H1 (cell line): ENCODE measurements around the gene GPR15. TPM values are rescaled to one million over a fixed set of nuclear protein-coding genes. Genes with fewer than 3 reads are reported as not detected.

Source experiments
- CTCF ChIA-PET: fragments of 300-600 bp; sonication (Branson Sonifier 250); formaldehyde crosslinking; loops from one replicate; lab custom pipeline; 2021; ENCODE audit not compliant: partially characterized antibody; lab: Charles Lee
- POLR2A ChIA-PET: fragments of 300-600 bp; sonication (Branson Sonifier 250); formaldehyde crosslinking; loops from one replicate; lab custom pipeline; 2021; ENCODE audit warnings: inconsistent platforms; ENCODE audit not compliant: partially characterized antibody; lab: Charles Lee
- DNase-seq, 2 experiments: peaks; one replicate each; pipeline versions ENCODE4 v3.0.0 to v3.0.0-alpha.2; 2010 to 2022; ENCODE audit warnings: low spot score in 2 of 2, low read depth in 1 of 2, mixed read lengths in 1 of 2
- FAIRE-seq: peaks from 2 replicates; lab custom pipeline; 2011; peaks lifted over from hg19 to GRCh38; lab: Jason Lieb, UNC
- H2AFZ ChIP-seq: 2 replicates; pipeline ENCODE4 v1.8.1; 2012; ENCODE audit warnings: low read length, inconsistent platforms
- H2AK5ac ChIP-seq: 2 replicates; pipeline ENCODE4 v1.6.1; 2013; ENCODE audit warnings: low read depth, low read length
- H2BK120ac ChIP-seq: replicated peaks from 2 replicates; pipeline ENCODE3; 2013; ENCODE audit warnings: low read depth, low read length, inconsistent platforms
- H2BK12ac ChIP-seq: 2 replicates; pipeline ENCODE4 v1.6.1; 2013; ENCODE audit warnings: low read depth, low read length
- H2BK15ac ChIP-seq: 2 replicates; pipeline ENCODE4 v1.6.1; 2013; ENCODE audit warnings: low read length
- H2BK20ac ChIP-seq: 2 replicates; pipeline ENCODE4 v1.6.1; 2013; ENCODE audit warnings: low read length
- H2BK5ac ChIP-seq: 2 replicates; pipeline ENCODE4 v1.6.1; 2013; ENCODE audit warnings: low read depth, low read length
- H3K14ac ChIP-seq: 2 replicates; pipeline ENCODE4 v1.6.1; 2013; ENCODE audit warnings: inconsistent platforms; ENCODE audit not compliant: insufficient read length
- H3K18ac ChIP-seq: 2 replicates; pipeline ENCODE4 v1.6.1; 2013; ENCODE audit warnings: low read length; ENCODE audit errors: extremely low read depth
- H3K23ac ChIP-seq: 2 replicates; pipeline ENCODE4 v1.6.1; 2013; ENCODE audit warnings: inconsistent platforms; ENCODE audit not compliant: insufficient read length
- H3K23me2 ChIP-seq: 2 replicates; pipeline ENCODE4 v1.6.1; 2013; ENCODE audit warnings: low read depth, low read length
- H3K27ac ChIP-seq: 2 replicates; pipeline ENCODE4 v1.6.1; 2011; ENCODE audit warnings: low read depth, low read length, inconsistent platforms
- H3K27me3 ChIP-seq, 4 experiments: replicated peaks in 1 of 4; 1 replicate in 1 of 4; 2 replicates in 3 of 4; pipeline versions ENCODE4 v1.6.1 to v1.8.1; 2011 to 2013; ENCODE audit warnings: low read length in 3 of 4, mild to moderate bottlenecking in 3 of 4, inconsistent platforms in 2 of 4, mixed read lengths in 2 of 4, moderate library complexity in 1 of 4; ENCODE audit not compliant: control insufficient read depth in 3 of 4, insufficient read depth in 3 of 4; ENCODE audit errors: extremely low read depth in 1 of 4
- H3K36me3 ChIP-seq, 4 experiments: 2 replicates each; pipeline versions ENCODE4 v1.6.1 to v1.8.1; 2011 to 2013; ENCODE audit warnings: mild to moderate bottlenecking in 4 of 4, low read length in 3 of 4, moderate library complexity in 2 of 4, control low read depth in 1 of 4, inconsistent platforms in 1 of 4; ENCODE audit not compliant: insufficient read depth in 4 of 4, control insufficient read depth in 2 of 4
- H3K4ac ChIP-seq: replicated peaks from 2 replicates; pipeline ENCODE3; 2013; ENCODE audit warnings: low read length, low read depth, mixed read lengths, inconsistent platforms; ENCODE audit not compliant: insufficient read length
- H3K4me1 ChIP-seq, 4 experiments: replicated peaks in 1 of 4; 1 replicate in 1 of 4; 2 replicates in 3 of 4; pipeline versions ENCODE4 v1.6.1 to v1.8.1; 2011 to 2013; ENCODE audit warnings: low read length in 3 of 4, inconsistent platforms in 2 of 4, mixed read lengths in 1 of 4; ENCODE audit not compliant: insufficient read depth in 4 of 4, control insufficient read depth in 3 of 4
- H3K4me2 ChIP-seq, 2 experiments: 2 replicates each; pipeline versions ENCODE4 v1.6.1 to v1.8.1; 2011 to 2013; ENCODE audit warnings: low read depth in 2 of 2, low read length in 2 of 2, control low read depth in 1 of 2, inconsistent platforms in 1 of 2, mild to moderate bottlenecking in 1 of 2; ENCODE audit not compliant: insufficient read depth in 1 of 2
- H3K4me3 ChIP-seq, 4 experiments: fragments of 200-600, 300-600 bp in 1 of 4; sonication (generic), shearing (Covaris generic), sonication (Bioruptor Twin) in 1 of 4; 2 replicates each; pipeline versions ENCODE4 v1.5.1 to v1.8.1; 2011 to 2016; ENCODE audit warnings: low read length in 4 of 4, low read depth in 3 of 4, control low read depth in 2 of 4, inconsistent platforms in 2 of 4, mild to moderate bottlenecking in 2 of 4, mixed read lengths in 1 of 4, moderate library complexity in 1 of 4; ENCODE audit not compliant: insufficient read depth in 2 of 4; ENCODE audit errors: extremely low read depth in 1 of 4
- H3K56ac ChIP-seq: replicated peaks from 2 replicates; pipeline ENCODE3; 2013; ENCODE audit warnings: low read depth, mild to moderate bottlenecking, mixed read lengths, low read length, inconsistent platforms; ENCODE audit not compliant: insufficient read length
- H3K79me1 ChIP-seq: 2 replicates; pipeline ENCODE4 v1.6.1; 2013; ENCODE audit warnings: low read depth, low read length, control low read depth
- H3K79me2 ChIP-seq, 2 experiments: 2 replicates each; pipeline versions ENCODE4 v1.6.1 to v1.8.1; 2012 to 2013; ENCODE audit warnings: low read length in 2 of 2, mild to moderate bottlenecking in 2 of 2, inconsistent platforms in 1 of 2; ENCODE audit not compliant: insufficient read depth in 2 of 2, control insufficient read depth in 1 of 2
- H3K9ac ChIP-seq, 4 experiments: replicated peaks in 1 of 4; 1 replicate in 1 of 4; 2 replicates in 3 of 4; pipeline versions ENCODE4 v1.6.1 to v1.8.1; 2011 to 2013; ENCODE audit warnings: low read depth in 3 of 4, low read length in 3 of 4, control low read depth in 2 of 4, mild to moderate bottlenecking in 2 of 4, moderate library complexity in 2 of 4, inconsistent platforms in 1 of 4; ENCODE audit errors: extremely low read depth in 1 of 4
- H3K9me3 ChIP-seq, 2 experiments: 2 replicates each; pipeline versions ENCODE4 v1.6.1 to v1.8.1; 2012 to 2013; ENCODE audit warnings: mild to moderate bottlenecking in 2 of 2, moderate library complexity in 2 of 2, control low read depth in 1 of 2, inconsistent platforms in 1 of 2, low read depth in 1 of 2, low read length in 1 of 2, mixed read lengths in 1 of 2; ENCODE audit not compliant: insufficient read depth in 2 of 2
- H4K20me1 ChIP-seq, 2 experiments: replicated peaks in 1 of 2; 2 replicates each; pipeline versions ENCODE3 to v1.8.1; 2011 to 2013; ENCODE audit warnings: inconsistent platforms in 2 of 2, low read length in 2 of 2, mild to moderate bottlenecking in 1 of 2; ENCODE audit not compliant: insufficient read depth in 2 of 2, control insufficient read depth in 1 of 2
- H4K5ac ChIP-seq: 2 replicates; pipeline ENCODE4 v1.6.1; 2013; ENCODE audit warnings: low read length, low read depth, mixed read lengths, inconsistent platforms; ENCODE audit not compliant: insufficient read length
- H4K8ac ChIP-seq: 2 replicates; pipeline ENCODE4 v1.8.0; 2013; ENCODE audit warnings: mild to moderate bottlenecking, moderate library complexity, low read length, inconsistent platforms; ENCODE audit not compliant: insufficient read depth; ENCODE audit errors: extremely low read depth
- H4K91ac ChIP-seq: replicated peaks from 2 replicates; pipeline ENCODE3; 2013; ENCODE audit warnings: low read length, mixed read lengths, inconsistent platforms; ENCODE audit not compliant: insufficient read length
- BCL11A ChIP-seq, 2 experiments: IDR thresholded peaks; one replicate each; pipeline ENCODE4 v1.6.1; 2011; ENCODE audit warnings: low read depth in 2 of 2, low read length in 2 of 2, mild to moderate bottlenecking in 2 of 2
- BRCA1 ChIP-seq: IDR thresholded peaks from 2 replicates; pipeline ENCODE4 v1.6.1; 2012; ENCODE audit warnings: low read depth, low read length, improper control_type of control experiment
- CBX5 ChIP-seq: fragments of 300-800, 300-1000 bp; sonication (generic); IDR thresholded peaks from 2 replicates; pipeline ENCODE4 v1.7.1; 2016; ENCODE audit warnings: antibody characterized with exemption, low read length, low read depth
- CTBP2 ChIP-seq: IDR thresholded peaks from 2 replicates; pipeline ENCODE4 v1.7.0; 2011; ENCODE audit warnings: borderline replicate concordance, mild to moderate bottlenecking, moderate library complexity, mixed read lengths, low read length; ENCODE audit not compliant: insufficient read depth, insufficient read length
- JUND ChIP-seq: IDR thresholded peaks from 2 replicates; pipeline ENCODE4 v1.6.1; 2011; ENCODE audit warnings: mild to moderate bottlenecking, improper control_type of control experiment, low read length
- RXRA ChIP-seq: IDR thresholded peaks from 2 replicates; pipeline ENCODE4 v1.6.1; 2011; ENCODE audit warnings: low read depth, mild to moderate bottlenecking, low read length, moderate library complexity; ENCODE audit not compliant: insufficient read depth
- SP1 ChIP-seq: IDR thresholded peaks from 2 replicates; pipeline ENCODE4 v1.6.1; 2011; ENCODE audit warnings: low read depth, low read length
- TAF1 ChIP-seq: IDR thresholded peaks from 2 replicates; pipeline ENCODE4 v1.6.1; 2011; ENCODE audit warnings: mild to moderate bottlenecking, low read depth, low read length
- WGBS, 2 experiments: shearing (Covaris generic) in 1 of 2; methylation state at CpG; one replicate each; pipeline versions ENCODE4 v1.1.6 to v1.1.7; 2013 to 2015; ENCODE audit warnings: low lambda C conversion rate in 2 of 2, mixed read lengths in 2 of 2, inconsistent platforms in 1 of 2, low coverage in 1 of 2, missing lambda C conversion rate in 1 of 2; ENCODE audit not compliant: insufficient replicate concordance in 2 of 2, insufficient coverage in 1 of 2, insufficient read length in 1 of 2; ENCODE audit errors: extremely low coverage in 1 of 2, missing lambda C conversion rate in 1 of 2; 5-methylcytosine and 5-hydroxymethylcytosine counted together
- polyA plus RNA-seq, 7 experiments: library from polyadenylated mRNA; depleted of rRNA in 3 of 7; stranded (reverse) in 5 of 7; unstranded in 2 of 7; fragments of >200 nt in 5 of 7; fragments of 200-250 nt in 2 of 7; gene quantifications; 1 replicate in 5 of 7; 2 replicates in 1 of 7; 4 replicates in 1 of 7; pipeline versions ENCODE4 v1.2.1 to v1.2.3, GENCODE V29; 2011 to 2013; ENCODE audit warnings: missing spikeins in 2 of 7, mixed read lengths in 2 of 7
- total RNA-seq: library from RNA; stranded (reverse); fragmentation: NEBNext Ultra II Directional; extraction: Animal tissue kit (Norgen Biotek cat#: 25700); gene quantifications from 2 replicates; pipeline ENCODE4 v1.2.1, GENCODE V29; 2021
- TF ChIP-seq, protein P1 (sequence below): IDR thresholded peaks from 2 replicates; pipeline ENCODE4 v1.6.1; 2011; ENCODE audit warnings: low read depth, mild to moderate bottlenecking, low read length; ENCODE audit not compliant: insufficient read depth

Gene GPR15
- total and polyA plus RNA-seq, 2 of the 8 experiments (the other 6 are each of a cell fraction or from before 2014, with no cell fraction given), result not detected

DNA sequence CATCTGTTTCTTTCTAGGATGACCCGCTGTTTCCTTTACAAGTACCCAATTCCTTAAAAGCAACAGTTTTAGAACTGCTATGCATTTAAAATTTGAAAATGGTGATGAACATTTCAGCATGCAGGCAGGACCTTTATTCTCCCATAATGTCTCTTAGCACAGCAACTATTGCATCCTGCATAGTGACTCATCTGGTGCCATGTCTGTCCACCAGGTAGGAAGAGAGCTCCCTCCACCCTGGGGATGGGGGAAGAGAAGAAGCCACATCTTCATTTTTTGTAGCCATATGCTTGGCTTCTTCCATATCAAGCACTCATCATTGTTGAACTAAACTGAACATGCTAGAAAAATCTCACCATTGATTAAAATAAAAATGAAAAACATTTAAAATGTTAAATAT is 9.9 kb downstream of the GPR15 start:
- Histone ChIP-seq H2AFZ (no peak overlapping the region), H3K4ac (no peak overlapping the region), H3K79me2 (no peaks in the 10 kb centered on the region), H2BK12ac (no peak overlapping the region), H3K27me3 (peaks cover 0 to 1% (median 0%) of the 10 kb centered on the region in 4 experiments; a peak in 1 of 7 replicates), H3K4me3 (no peak overlapping the region), H2BK15ac (no peak overlapping the region), H3K9ac (no peak overlapping the region), H4K8ac (no peak overlapping the region), H2BK120ac (no peak overlapping the region), H3K4me1 (peaks cover 0 to 2% (median 0%) of the 10 kb centered on the region in 4 experiments; a peak in 1 of 7 replicates), H3K18ac (no peak overlapping the region), H3K9me3 (no peaks in the 10 kb centered on the region), H4K20me1 (no peaks in the 10 kb centered on the region), H3K79me1 (no peaks in the 10 kb centered on the region), H3K56ac (no peak overlapping the region), H3K23me2 (no peaks in the 10 kb centered on the region), H3K23ac (no peak overlapping the region), H3K4me2 (no peak overlapping the region), H2BK5ac (no peak overlapping the region), H3K14ac (no peak overlapping the region), H2AK5ac (no peak overlapping the region), H3K36me3 (no peaks in the 10 kb centered on the region), H4K5ac (no peak overlapping the region), H4K91ac (no peak overlapping the region), H3K27ac (no peak overlapping the region), H2BK20ac (no peak overlapping the region)
- TF ChIP-seq BRCA1 (no peak), CBX5 (no peak), SP1 (no peak), JUND (no peak), BCL11A (IDR thresholded peaks at IDR 0.05; ENCODE audit: low read depth in 2 of 2, low read length in 2 of 2) (no peak), CTBP2 (no peak), TAF1 (no peak), RXRA (no peak)
- TF ChIP-seq, protein P1, sequence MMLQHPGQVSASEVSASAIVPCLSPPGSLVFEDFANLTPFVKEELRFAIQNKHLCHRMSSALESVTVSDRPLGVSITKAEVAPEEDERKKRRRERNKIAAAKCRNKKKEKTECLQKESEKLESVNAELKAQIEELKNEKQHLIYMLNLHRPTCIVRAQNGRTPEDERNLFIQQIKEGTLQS, result no peak
- 100% methylated on average over 1 of the region's 1 CpG; no CpG with 5 or more reads in 1 of the 2 experiments for WGBS, 2 experiments
- ChIA-PET CTCF (interaction anchor here (0.9 kb wide), 1 partner anchor 55 kb away, joined by 3 read pairs; no protein-coding TSS in a partner anchor), POLR2A (interaction anchor here (0.6 kb wide), 1 partner anchor 83 kb away, joined by 3 read pairs; no protein-coding TSS in a partner anchor)
- FAIRE-seq (no peak), DNase-seq (no peak)
